Gastroesophageal sphincter (tissue), 4 donors: Measurements from ENCODE around the gene FAM98B. TPM values are rescaled to one million over a fixed set of nuclear protein-coding genes. Genes with fewer than 3 reads are reported as not detected.

Source experiments
- ATAC-seq: fragments of 150-250 bp; one replicate; pipeline ENCODE4 v1.9.1; 2016; ENCODE audit warnings: mild to moderate bottlenecking, moderate library complexity
- H3K27ac ChIP-seq, 4 donors: fragments of 200-600 bp; sonication (generic) in 3 of 4; 1 replicate in 3 of 4; 2 replicates in 1 of 4; pipeline ENCODE4 v1.5.1; 2016 to 2019
- H3K27me3 ChIP-seq: fragments of 200-600 bp; sonication (generic); one replicate; pipeline ENCODE4 v1.5.1; 2019
- H3K36me3 ChIP-seq, 2 donors: fragments of 200-600 bp; sonication (generic); one replicate each; pipeline ENCODE4 v1.5.1; 2019; ENCODE audit warnings: control low read depth in 1 of 2
- H3K4me1 ChIP-seq, 3 donors: fragments of 200-600 bp; sonication (generic); 1 replicate in 2 of 3; 2 replicates in 1 of 3; pipeline ENCODE4 v1.5.1; 2016 to 2019; ENCODE audit warnings: control low read depth in 2 of 3
- H3K4me3 ChIP-seq, 2 donors: fragments of 200-600 bp; sonication (generic); one replicate each; pipeline ENCODE4 v1.5.1; 2019; ENCODE audit warnings: mild to moderate bottlenecking in 1 of 2, moderate library complexity in 1 of 2
- H3K9me3 ChIP-seq, 3 donors: fragments of 200-600 bp; sonication (generic); one replicate each; pipeline ENCODE4 v1.5.1; 2017 to 2019; ENCODE audit warnings: control low read depth in 2 of 3
- EP300 ChIP-seq: sonication (generic); formaldehyde crosslinking; IDR thresholded peaks from one replicate; pipeline ENCODE4 v1.6.1; 2017; ENCODE audit warnings: antibody characterized with exemption, mild to moderate bottlenecking
- POLR2A ChIP-seq, 2 donors: fragments of 450-650 bp; IDR thresholded peaks; one replicate each; pipeline ENCODE4 v1.6.1; 2017; ENCODE audit warnings: antibody characterized with exemption in 2 of 2, mild to moderate bottlenecking in 2 of 2, moderate library complexity in 1 of 2
- POLR2AphosphoS5 ChIP-seq: sonication (generic); formaldehyde crosslinking; IDR thresholded peaks from one replicate; pipeline ENCODE4 v1.6.1; 2017; ENCODE audit warnings: antibody characterized with exemption
- WGBS, 2 donors: methylation state at CpG; one replicate each; pipeline ENCODE4 v1.1.5; 2018; ENCODE audit warnings: low coverage in 1 of 2; 5-methylcytosine and 5-hydroxymethylcytosine counted together
- total RNA-seq, 4 donors: library from RNA; depleted of rRNA; stranded (reverse); fragments of >200 nt; gene quantifications; one replicate each; pipeline ENCODE4 v1.1.0, GENCODE V29; 2016
- TF ChIP-seq, protein P1 (sequence below), 4 experiments: fragments of 200-600 bp in 2 of 4; fragments of 450-650 bp in 2 of 4; sonication (generic) in 1 of 4; IDR thresholded peaks; one replicate each; pipeline ENCODE4 v1.5.1; 2017 to 2019; ENCODE audit warnings: antibody characterized with exemption in 4 of 4, mild to moderate bottlenecking in 2 of 4, moderate library complexity in 2 of 4

The FAM98B gene
- total RNA-seq, 4 donors from 2014 or later: 10.6 to 15.6 (median 11.9) TPM

DNA sequence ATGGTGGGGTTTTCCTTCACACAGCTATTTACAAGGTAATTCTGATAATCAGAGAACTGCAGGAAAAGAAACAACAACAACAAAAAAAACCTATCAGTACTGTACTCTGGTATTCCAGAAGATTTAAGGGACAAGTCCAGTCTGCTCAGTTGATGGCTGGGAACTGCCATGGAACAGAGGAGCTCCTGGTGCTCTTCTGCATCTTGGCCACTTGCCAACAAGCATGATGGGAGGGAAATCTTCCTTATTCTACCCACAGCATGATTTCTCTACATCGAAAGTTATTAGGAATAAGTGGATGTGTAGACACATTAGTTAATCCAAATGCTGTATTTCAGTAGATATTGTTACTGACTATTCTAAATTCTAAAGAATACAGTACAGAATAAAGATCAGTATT lies 59.0 kb downstream of the FAM98B start:
- no peaks in the 10 kb centered on the region for H3K9me3 ChIP-seq
- H3K4me3 ChIP-seq: no peak overlapping the region
- ATAC-seq: no peak
- TF ChIP-seq POLR2A (IDR thresholded peaks at IDR 0.05): no peak
- no peak for TF ChIP-seq EP300
- TF ChIP-seq, protein P1, sequence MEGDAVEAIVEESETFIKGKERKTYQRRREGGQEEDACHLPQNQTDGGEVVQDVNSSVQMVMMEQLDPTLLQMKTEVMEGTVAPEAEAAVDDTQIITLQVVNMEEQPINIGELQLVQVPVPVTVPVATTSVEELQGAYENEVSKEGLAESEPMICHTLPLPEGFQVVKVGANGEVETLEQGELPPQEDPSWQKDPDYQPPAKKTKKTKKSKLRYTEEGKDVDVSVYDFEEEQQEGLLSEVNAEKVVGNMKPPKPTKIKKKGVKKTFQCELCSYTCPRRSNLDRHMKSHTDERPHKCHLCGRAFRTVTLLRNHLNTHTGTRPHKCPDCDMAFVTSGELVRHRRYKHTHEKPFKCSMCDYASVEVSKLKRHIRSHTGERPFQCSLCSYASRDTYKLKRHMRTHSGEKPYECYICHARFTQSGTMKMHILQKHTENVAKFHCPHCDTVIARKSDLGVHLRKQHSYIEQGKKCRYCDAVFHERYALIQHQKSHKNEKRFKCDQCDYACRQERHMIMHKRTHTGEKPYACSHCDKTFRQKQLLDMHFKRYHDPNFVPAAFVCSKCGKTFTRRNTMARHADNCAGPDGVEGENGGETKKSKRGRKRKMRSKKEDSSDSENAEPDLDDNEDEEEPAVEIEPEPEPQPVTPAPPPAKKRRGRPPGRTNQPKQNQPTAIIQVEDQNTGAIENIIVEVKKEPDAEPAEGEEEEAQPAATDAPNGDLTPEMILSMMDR (IDR thresholded peaks at IDR 0.05): no peak
- no peak for TF ChIP-seq POLR2AphosphoS5
- no peaks in the 10 kb centered on the region for H3K36me3 ChIP-seq
- WGBS, 2 donors: 100% methylated on average over 1 of the region's 1 CpG; no CpG with 5 or more reads in 1 of the 2 donors
- H3K27me3 ChIP-seq: peaks cover 50% of the 10 kb centered on the region
- no peaks in the 10 kb centered on the region for H3K4me1 ChIP-seq
- no peak overlapping the region for H3K27ac ChIP-seq

GRCh38 chr15:38514601-38515000 lies 60.7 kb downstream of the FAM98B start:
- peaks cover 56% of the 10 kb centered on the region for H3K27me3 ChIP-seq
- 40 to 50% methylated on average over 1 to 2 of the region's 2 CpGs for WGBS, 2 donors
- no peak for ATAC-seq

GRCh38 chr15:38516626-38517025 lies 62.7 kb downstream of the FAM98B start:
- Histone ChIP-seq H3K27me3 (peaks cover 50% of the 10 kb centered on the region), H3K4me1 (no peaks in the 10 kb centered on the region), H3K36me3 (no peaks in the 10 kb centered on the region), H3K4me3 (no peak overlapping the region), H3K9me3 (no peaks in the 10 kb centered on the region), H3K27ac (no peak overlapping the region)
- WGBS, 2 donors: 76 to 81% methylated on average over 3 to 5 of the region's 5 CpGs
- TF ChIP-seq EP300 (no peak), POLR2AphosphoS5 (no peak), POLR2A (IDR thresholded peaks at IDR 0.05) (no peak)
- TF ChIP-seq, protein P1 (IDR thresholded peaks at IDR 0.05): no peak
- ATAC-seq: no peak

More at GRCh38 chr15:38514601-38515000, 60.7 kb downstream of the FAM98B start:
- no peaks in the 10 kb centered on the region for H3K4me1 ChIP-seq
- H3K4me3 ChIP-seq: no peak overlapping the region
- H3K9me3 ChIP-seq: no peaks in the 10 kb centered on the region
- H3K27ac ChIP-seq: no peak overlapping the region
- TF ChIP-seq, protein P1 (IDR thresholded peaks at IDR 0.05): no peak
- no peak for TF ChIP-seq POLR2AphosphoS5
- no peak for TF ChIP-seq POLR2A (IDR thresholded peaks at IDR 0.05)
- no peak for TF ChIP-seq EP300
- H3K36me3 ChIP-seq: no peaks in the 10 kb centered on the region

GRCh38 chr15:38517312-38517975 lies 63.5 kb downstream of the FAM98B start:
- no peak overlapping the region for H3K27ac ChIP-seq
- H3K4me3 ChIP-seq: no peak overlapping the region
- WGBS, 2 donors: 54 to 70% methylated on average over 2 of the region's 2 CpGs
- no peak for ATAC-seq
- H3K27me3 ChIP-seq: peaks cover 42% of the 10 kb centered on the region
- no peaks in the 10 kb centered on the region for H3K9me3 ChIP-seq
- TF ChIP-seq EP300: no peak
- H3K4me1 ChIP-seq: no peaks in the 10 kb centered on the region
- H3K36me3 ChIP-seq: no peaks in the 10 kb centered on the region

DNA sequence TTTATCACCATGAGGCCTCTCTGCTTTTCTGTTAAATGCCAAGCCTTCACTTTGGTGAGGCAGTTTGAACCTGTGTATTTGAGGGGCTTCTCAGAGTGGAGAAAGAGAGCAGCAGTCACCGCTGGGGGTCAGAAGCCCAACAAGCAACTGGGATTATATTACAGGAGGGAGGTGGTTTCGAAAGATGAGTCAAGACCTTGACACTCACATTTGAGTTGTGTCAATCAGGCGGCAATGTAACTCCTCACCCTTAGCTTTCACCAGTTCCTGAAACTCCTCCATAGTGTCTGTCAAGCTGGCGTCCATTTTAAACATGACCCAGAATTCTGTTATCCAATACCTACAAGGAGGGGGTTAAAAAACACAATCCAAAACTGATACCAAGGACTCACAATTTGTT lies 64.2 kb downstream of the FAM98B start:
- Histone ChIP-seq H3K27ac (no peak overlapping the region), H3K36me3 (no peaks in the 10 kb centered on the region), H3K9me3 (no peaks in the 10 kb centered on the region), H3K4me3 (no peak overlapping the region), H3K27me3 (peaks cover 37% of the 10 kb centered on the region), H3K4me1 (no peaks in the 10 kb centered on the region)
- WGBS, 2 donors: 86% methylated on average over 1 of the region's 4 CpGs; no CpG with 5 or more reads in 1 of the 2 donors
- ATAC-seq: no peak
- no peak for TF ChIP-seq POLR2AphosphoS5
- TF ChIP-seq, protein P1 (IDR thresholded peaks at IDR 0.05): no peak
- no peak for TF ChIP-seq EP300
- no peak for TF ChIP-seq POLR2A (IDR thresholded peaks at IDR 0.05)
